Spleen (tissue), 11 donors: ENCODE data around the gene CLHC1. TPM values are rescaled to one million over a fixed set of nuclear protein-coding genes. Genes with fewer than 3 reads are reported as not detected.

Source experiments
- DNase-seq: peaks from one replicate; pipeline ENCODE4 v3.0.0-alpha.2; 2020
- H3K27ac ChIP-seq, 8 donors: fragments of 200-600 bp; sonication (generic) in 7 of 8; 1 replicate in 4 of 8; 2 replicates in 4 of 8; pipeline versions ENCODE4 v1.5.0 to v1.8.0; 2016 to 2021; ENCODE audit warnings: inconsistent platforms in 4 of 8, mild to moderate bottlenecking in 4 of 8, moderate library complexity in 1 of 8
- H3K27me3 ChIP-seq, 7 donors: fragments of 200-600 bp; sonication (generic) in 6 of 7; replicated peaks in 1 of 7; 1 replicate in 4 of 7; 2 replicates in 3 of 7; pipeline versions ENCODE4 v1.5.0 to v1.8.0; 2016 to 2021; ENCODE audit warnings: inconsistent platforms in 3 of 7, mild to moderate bottlenecking in 1 of 7
- H3K36me3 ChIP-seq, 6 donors: fragments of 200-600 bp; sonication (generic) in 5 of 6; 1 replicate in 4 of 6; 2 replicates in 2 of 6; pipeline versions ENCODE4 v1.5.0 to v1.8.0; 2016 to 2021; ENCODE audit warnings: inconsistent platforms in 2 of 6
- H3K4me1 ChIP-seq, 6 donors: fragments of 200-600 bp; sonication (generic) in 5 of 6; 1 replicate in 3 of 6; 2 replicates in 3 of 6; pipeline versions ENCODE4 v1.5.0 to v1.8.0; 2016 to 2021; ENCODE audit warnings: inconsistent platforms in 3 of 6
- H3K4me3 ChIP-seq, 8 donors: fragments of 200-600 bp; sonication (generic) in 7 of 8; 1 replicate in 4 of 8; 2 replicates in 4 of 8; pipeline versions ENCODE4 v1.5.0 to v1.8.0; 2016 to 2021; ENCODE audit warnings: inconsistent platforms in 4 of 8, mild to moderate bottlenecking in 4 of 8, moderate library complexity in 2 of 8
- H3K9me3 ChIP-seq, 8 donors: fragments of 200-600 bp; sonication (generic) in 7 of 8; 1 replicate in 4 of 8; 2 replicates in 4 of 8; pipeline versions ENCODE4 v1.5.0 to v1.8.0; 2016 to 2021; ENCODE audit warnings: inconsistent platforms in 4 of 8
- CTCF ChIP-seq, 11 experiments: fragments of 200-600 bp in 7 of 11; fragments of 450-650 bp in 4 of 11; sonication (generic) in 4 of 11; IDR thresholded peaks in 8 of 11; conservative IDR thresholded peaks in 3 of 11; 1 replicate in 7 of 11; 2 replicates in 4 of 11; pipeline versions ENCODE4 v1.4.0 to v1.8.0; 2016 to 2021; ENCODE audit warnings: antibody characterized with exemption in 11 of 11, inconsistent platforms in 4 of 11, mild to moderate bottlenecking in 1 of 11
- POLR2A ChIP-seq, 3 donors: fragments of 450-650 bp; IDR thresholded peaks; one replicate each; pipeline ENCODE4 v1.5.1; 2017; ENCODE audit warnings: antibody characterized with exemption in 3 of 3, mild to moderate bottlenecking in 1 of 3
- POLR2AphosphoS5 ChIP-seq, 3 donors: sonication (generic); formaldehyde crosslinking; IDR thresholded peaks; one replicate each; pipeline ENCODE4 v1.5.1; 2017; ENCODE audit warnings: antibody characterized with exemption in 3 of 3
- WGBS, 5 donors: extraction: QIAGEN DNeasy Blood & Tissue Kit in 3 of 5; methylation state at CpG; one replicate each; pipeline versions ENCODE4 v1.1.5 to v1.1.7; 2013 to 2018; 5-methylcytosine and 5-hydroxymethylcytosine counted together
- intact Hi-C: fragments of 100-400 bp; cut with DNase I; formaldehyde crosslinking; loops from one replicate; pipeline ENCODE4 v1.15.0; 2023; ENCODE audit warnings: low total_unique reads
- polyA plus RNA-seq, 3 donors: library from polyadenylated mRNA; stranded (reverse); fragments of 200-250 nt; gene quantifications; one replicate each; pipeline ENCODE4 v1.2.1, GENCODE V29; 2013
- total RNA-seq, 7 donors: library from RNA; depleted of rRNA in 3 of 7; stranded (reverse); fragments of >200 nt in 3 of 7; fragmentation: NEBNext Ultra II Directional in 4 of 7; extraction: Animal tissue kit (Norgen Biotek cat#: 25700) in 4 of 7; gene quantifications; one replicate each; pipeline versions ENCODE4 v1.1.0 to v1.2.1, GENCODE V29; 2016 to 2021
- donor health status: healthy with polysubstance abuse.
- donor health status: DM: no; HTN: no; CAD: no; lungs with moderate emphysema.
- donor health status: DM: no; HTN: no; CAD: no.
- donor health status: Bipolar disorder and iron deficiency.
- donor health status: healthy.
- donor health status: DM: no; HTN: no; CAD: no.
- donor health status: DM: yes; HTN: yes; CAD: no.

CLHC1 gene
- total and polyA plus RNA-seq, 10 donors = 5.2 to 34.7 (median 11.4) TPM

- peak overlapping the region; percentile 91 to 99 (median 96) for H3K27ac ChIP-seq
- WGBS, 5 donors = 86 to 91% (median 89%) methylated on average over 13 to 25 of the region's 25 CpGs
- no peaks in the 10 kb centered on the region for H3K27me3 ChIP-seq
- peak overlapping the region; percentile 48 to 76 (median 58) for H3K4me3 ChIP-seq
- TF ChIP-seq POLR2A (IDR thresholded peaks at IDR 0.05) = no peak
- intact Hi-C loops = no loop called here
- H3K9me3 ChIP-seq = no peaks in the 10 kb centered on the region
- peaks cover 8 to 58% (median 37%) of the 10 kb centered on the region in 6 donors for H3K4me1 ChIP-seq
- H3K36me3 ChIP-seq = no peaks in the 10 kb centered on the region
- peak; percentile 79 for DNase-seq
Measured at GRCh38 chr2:55223958-55224760, 7.9 kb downstream of the CLHC1 start.

DNA sequence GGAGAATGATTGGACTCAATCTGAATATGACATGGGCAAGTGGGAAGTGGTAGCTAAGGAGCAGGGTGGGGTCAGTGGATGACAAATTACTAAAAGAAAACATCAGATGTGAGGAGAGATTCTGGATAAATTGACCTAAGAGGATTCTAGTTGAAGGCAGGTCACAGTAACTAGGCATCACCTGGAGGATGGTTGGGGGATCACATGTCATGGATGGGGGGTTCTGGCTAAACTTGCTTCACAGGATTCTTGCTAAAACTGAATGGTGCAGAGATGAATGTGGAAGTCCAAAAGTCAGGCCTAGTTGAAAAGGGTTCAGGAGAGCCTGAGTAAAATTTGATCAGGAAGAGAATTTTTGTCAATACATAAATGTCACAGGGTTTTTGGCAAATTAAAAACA, 18.3 kb downstream of the CLHC1 start:
- no peaks in the 10 kb centered on the region for H3K9me3 ChIP-seq
- intact Hi-C loops = no loop called here
- no peak for DNase-seq
- H3K4me3 ChIP-seq = no peak overlapping the region
- no peak overlapping the region for H3K27ac ChIP-seq
- TF ChIP-seq CTCF (IDR thresholded peaks at IDR 0.05 in 8 of 11, conservative IDR thresholded peaks at IDR 0.05 in 3 of 11) (no peak), POLR2AphosphoS5 (IDR thresholded peaks at IDR 0.05) (no peak), POLR2A (IDR thresholded peaks at IDR 0.05) (no peak)
- H3K36me3 ChIP-seq = no peaks in the 10 kb centered on the region
- no peaks in the 10 kb centered on the region for H3K4me1 ChIP-seq
- no peaks in the 10 kb centered on the region for H3K27me3 ChIP-seq

DNA sequence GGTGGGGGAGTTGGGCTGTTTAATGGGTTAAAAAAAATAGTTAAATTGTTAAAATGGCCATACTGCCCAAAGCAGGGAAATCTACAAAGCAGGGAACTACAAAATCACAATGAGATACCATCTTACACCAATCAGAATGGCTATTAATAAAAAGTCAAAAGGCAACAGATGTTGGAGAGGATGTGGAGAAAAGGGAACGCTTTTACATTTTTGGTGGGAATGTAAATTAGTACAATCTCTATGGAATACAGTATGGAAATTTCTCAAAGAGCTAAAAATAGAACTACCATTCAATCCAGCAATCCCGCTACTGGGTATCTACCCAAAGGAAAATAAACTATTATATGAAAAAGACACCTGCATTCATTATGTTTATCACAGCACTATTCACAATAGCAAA, 27.1 kb downstream of the CLHC1 start:
- intact Hi-C loops = no loop called here
- TF ChIP-seq CTCF (IDR thresholded peaks at IDR 0.05 in 8 of 11, conservative IDR thresholded peaks at IDR 0.05 in 3 of 11) (no peak), POLR2A (IDR thresholded peaks at IDR 0.05) (no peak), POLR2AphosphoS5 (IDR thresholded peaks at IDR 0.05) (no peak)
- no peak for DNase-seq

GRCh38 chr2:55204536-55204935, 27.6 kb downstream of the CLHC1 start:
- peaks cover 0 to 20% (median 0%) of the 10 kb centered on the region in 6 donors for H3K36me3 ChIP-seq
- H3K4me1 ChIP-seq = no peaks in the 10 kb centered on the region
- TF ChIP-seq POLR2AphosphoS5 (IDR thresholded peaks at IDR 0.05) (no peak), POLR2A (IDR thresholded peaks at IDR 0.05) (no peak), CTCF (IDR thresholded peaks at IDR 0.05 in 8 of 11, conservative IDR thresholded peaks at IDR 0.05 in 3 of 11) (no peak)
- no peak for DNase-seq
- H3K4me3 ChIP-seq = no peak overlapping the region
- intact Hi-C loops = no loop called here
- H3K9me3 ChIP-seq = peaks cover 0 to 42% (median 28%) of the 10 kb centered on the region in 8 donors
- H3K27ac ChIP-seq = no peak overlapping the region
- no peaks in the 10 kb centered on the region for H3K27me3 ChIP-seq
- WGBS, 5 donors = 96 to 99% (median 97%) methylated on average over 3 of the region's 3 CpGs

More for the DNA sequence above, 27.1 kb downstream of the CLHC1 start:
- Histone ChIP-seq H3K9me3 (peaks cover 0 to 37% (median 24%) of the 10 kb centered on the region in 8 donors), H3K4me1 (no peaks in the 10 kb centered on the region), H3K27me3 (no peaks in the 10 kb centered on the region), H3K4me3 (no peak overlapping the region), H3K36me3 (peaks cover 0 to 16% (median 0%) of the 10 kb centered on the region in 6 donors), H3K27ac (no peak overlapping the region)
- 89 to 99% (median 94%) methylated on average over 2 of the region's 2 CpGs for WGBS, 5 donors
